Stimulated activated CD4-positive, alpha-beta T cell treated with anti-CD3 and anti-CD28 coated beads, Interleukin-4, amount 100 ng/mL, for 48 hours (primary cell): ENCODE data around the gene AP4E1.
"Not testable (repeated sequence)": the region's sequence is repeated elsewhere in the genome, so short reads cannot be mapped to it uniquely, and the experiment has no call there.

ENCODE experiments used
- DNase-seq, 2 donors: peaks; one replicate each; pipeline ENCODE4 v3.0.0-alpha.2; 2020; ENCODE audit warnings: low read depth in 2 of 2

Gene AP4E1

DNA sequence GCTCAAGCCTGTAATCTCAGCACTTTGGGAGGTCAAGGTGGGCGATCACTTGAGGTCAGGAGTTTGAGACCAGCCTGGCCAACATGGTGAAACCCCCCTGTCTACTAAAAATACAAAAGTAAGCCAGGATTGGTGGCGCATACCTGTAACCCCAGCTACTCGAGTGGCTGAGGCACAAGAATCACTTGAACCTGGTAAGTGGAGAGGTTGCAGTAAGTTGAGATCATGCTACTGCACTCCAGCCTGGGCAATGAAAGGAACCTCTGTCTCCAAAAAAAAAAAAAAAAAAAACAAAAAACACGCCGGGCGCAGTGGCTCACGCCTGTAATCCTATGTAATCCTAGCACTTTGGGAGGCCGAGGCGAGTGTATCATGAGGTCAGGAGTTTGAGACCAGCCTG, 18.9 kb upstream of the AP4E1 start:
- DNase-seq, result no peak

DNA sequence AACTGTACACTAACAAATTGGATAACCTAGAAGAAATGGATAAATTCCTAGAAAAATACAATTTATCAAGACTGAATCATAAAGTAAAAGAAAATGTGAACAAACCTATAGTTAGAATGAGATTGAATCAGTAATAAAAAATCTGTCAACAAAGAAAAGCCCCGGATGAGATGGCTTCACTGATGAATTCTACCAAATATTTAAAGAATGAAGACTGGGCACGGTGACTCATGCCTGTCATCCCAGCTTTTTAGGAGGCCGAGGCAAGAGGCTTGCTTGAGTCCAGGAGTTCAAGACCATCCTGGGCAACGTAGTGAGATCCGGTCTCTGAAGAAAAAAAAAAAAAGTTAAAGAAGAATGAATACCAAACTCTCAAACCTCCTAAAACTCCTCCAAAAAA, 17.7 kb upstream of the AP4E1 start:
- no peak for DNase-seq

DNA sequence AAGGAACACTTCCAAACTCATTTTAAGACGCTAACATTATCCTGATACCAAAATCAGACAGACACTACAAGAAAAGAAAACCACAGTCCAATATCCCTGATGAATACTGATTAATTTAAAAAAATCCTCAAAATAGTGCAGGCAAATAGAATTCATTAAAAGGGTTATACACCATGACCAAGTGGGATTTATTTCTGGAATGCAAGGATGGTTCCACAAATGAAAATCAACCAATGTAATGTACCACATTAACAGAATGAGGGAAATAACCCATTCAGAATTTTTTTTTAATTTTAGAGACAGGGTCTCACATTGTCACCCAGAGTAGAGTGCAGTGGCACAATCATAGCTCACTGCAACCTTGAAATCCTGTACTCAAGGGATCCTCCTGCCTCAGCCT, 17.3 kb upstream of the AP4E1 start:
- no peak for DNase-seq

DNA sequence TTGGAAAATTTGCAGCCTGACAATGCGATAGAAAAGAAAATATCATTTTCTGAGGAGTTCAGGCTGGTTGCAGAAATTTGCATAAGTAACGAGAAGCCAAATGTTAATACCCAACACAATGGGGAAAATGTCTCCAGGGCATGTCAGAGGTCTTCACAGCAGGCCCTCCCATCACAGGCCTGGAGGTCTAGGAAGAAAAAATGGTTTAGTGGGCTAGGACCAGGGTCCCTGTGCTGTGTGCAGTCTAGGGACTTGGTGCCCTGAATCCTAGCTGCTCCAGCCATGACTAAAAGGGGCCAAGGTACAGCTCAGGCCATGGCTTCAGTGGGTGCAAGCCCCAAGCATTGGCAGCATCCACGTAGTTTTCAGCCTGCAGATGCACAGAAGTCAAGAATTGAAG, 14.5 kb upstream of the AP4E1 start:
- no peak for DNase-seq

DNA sequence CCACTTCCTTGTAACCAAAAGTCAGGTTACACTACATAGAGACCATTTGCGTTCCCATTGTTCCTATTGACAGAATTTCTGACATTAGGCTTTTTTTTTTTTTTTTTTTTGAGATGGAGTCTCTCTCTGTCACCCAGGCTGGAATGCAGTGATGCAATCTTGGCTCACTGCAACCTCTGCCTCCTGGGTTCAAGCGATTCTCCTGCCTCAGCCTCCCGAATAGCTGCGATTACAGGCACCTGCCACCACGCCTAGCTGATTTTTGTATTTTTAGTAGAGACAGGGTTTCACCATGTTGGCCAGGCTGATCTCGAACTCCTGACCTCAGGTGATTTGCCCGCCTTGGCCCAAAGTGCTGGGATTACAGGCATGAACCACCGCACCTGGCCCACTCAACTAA, 7.1 kb upstream of the AP4E1 start:
- DNase-seq, result not testable (repeated sequence)

DNA sequence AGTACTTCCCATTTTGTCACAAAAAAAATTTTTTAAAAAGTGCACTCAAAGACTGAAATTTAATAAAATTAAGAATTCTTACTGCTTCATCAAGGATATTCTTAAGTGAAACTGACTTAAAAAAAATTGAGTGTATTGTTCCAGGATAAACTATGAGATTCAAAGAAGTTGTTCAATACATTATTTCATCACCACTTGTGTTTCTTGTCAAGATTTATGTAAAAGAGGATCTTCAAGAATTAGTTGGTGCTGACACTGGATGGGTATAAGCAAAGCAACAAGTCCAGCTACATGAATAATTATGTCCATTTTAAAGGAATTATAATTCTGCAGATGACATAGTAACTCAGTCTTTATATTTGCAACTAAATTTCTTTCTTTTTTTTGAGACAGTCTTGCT, 4.3 kb upstream of the AP4E1 start:
- no peak for DNase-seq

DNA sequence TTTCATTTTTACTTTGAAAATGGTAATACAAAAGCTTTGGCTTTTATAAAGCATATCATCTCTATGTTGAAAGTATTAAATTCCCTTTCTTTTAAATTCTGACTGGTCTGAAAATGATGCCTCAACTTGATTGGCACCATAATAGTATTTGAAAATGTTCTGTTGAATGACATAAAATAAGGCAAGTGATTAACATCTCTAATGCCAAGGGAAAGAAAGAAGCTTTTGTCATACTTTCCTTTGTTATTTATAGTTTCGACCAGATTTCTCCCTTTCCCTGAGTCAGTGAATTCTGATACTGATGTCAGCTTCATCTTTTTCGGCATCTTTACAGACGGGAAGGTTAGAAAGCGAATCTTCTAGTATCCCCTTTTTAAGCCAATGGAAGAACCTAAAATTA, 3.4 kb upstream of the AP4E1 start:
- DNase-seq, result no peak

DNA sequence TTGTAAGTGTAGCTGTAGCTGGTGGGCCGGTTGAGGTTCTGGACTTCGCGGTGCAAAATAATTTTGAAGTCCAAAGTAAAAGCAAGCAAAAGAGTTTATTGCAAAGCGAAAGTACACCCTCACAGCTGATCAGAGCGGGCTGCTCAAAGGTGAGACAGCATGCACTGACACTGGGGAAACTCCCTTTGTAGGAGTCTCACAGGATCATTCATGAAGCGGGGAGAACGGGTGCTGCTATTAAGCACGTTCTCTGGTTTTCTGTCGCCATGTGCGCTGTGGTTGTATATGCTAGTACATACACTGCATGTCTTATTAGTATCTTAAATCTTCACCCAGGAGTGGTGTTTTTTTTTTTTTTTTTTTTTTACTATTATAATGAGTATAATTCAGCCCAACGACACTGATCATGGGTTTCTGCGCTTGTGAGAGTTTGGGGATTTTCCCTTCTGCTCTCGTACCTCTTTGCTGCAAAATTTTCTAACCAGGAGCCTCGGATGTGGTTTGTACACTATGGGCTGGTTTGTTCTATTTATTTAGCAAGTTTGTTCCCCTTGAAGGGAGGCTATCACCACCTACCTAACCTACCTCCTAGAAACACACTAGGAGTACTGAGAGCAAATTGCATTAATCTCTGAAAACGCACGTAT, 1.4 kb upstream of the AP4E1 start:
- DNase-seq, result peak; percentile 57 to 68

DNA sequence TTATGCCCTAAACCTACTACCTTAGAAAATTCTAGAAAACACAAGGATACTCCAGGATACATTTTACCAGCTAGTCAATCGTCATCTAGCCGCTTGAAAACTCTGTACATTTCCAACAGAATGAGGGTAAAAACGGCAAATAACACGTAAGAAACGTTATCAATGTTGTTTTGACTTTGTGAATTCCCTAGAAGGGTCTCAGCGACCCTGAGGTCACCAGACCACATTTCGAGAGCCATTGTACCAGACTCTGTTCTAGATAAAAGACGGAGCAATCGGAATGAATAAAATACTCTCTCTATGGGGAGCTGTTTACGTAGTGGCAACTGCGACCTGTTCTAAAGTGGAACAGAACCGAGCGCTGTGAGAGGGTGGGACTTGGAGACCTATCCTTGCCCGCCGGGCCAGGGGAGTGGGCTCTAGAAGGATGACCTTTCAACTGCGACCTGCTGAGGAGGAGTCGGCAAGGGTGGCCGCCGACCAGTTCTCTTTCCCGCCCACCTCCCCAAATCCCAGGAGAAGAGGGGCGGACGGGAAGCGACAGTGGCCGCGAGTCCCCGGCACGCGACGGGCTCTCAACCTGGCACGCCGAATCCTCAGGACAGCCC, 778 bp upstream of the AP4E1 start:
- DNase-seq, result peak in 1 of 2 donors; percentile 42

DNA sequence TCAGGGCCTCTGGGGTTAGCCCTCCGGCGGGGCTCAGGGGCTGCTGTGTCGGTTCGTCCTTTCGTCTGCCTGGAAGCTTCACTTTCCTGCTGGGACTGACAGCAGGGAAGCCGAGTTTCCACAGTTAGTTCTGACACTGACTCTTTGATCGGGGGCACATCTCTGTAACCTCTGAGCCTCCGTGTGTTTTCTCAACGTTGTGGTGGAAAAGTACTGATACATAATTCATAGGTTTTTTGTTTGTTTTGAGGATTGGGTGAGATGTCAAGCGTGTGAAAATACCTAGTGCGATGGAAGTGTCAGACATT, 481 bp downstream of the AP4E1 start:
- DNase-seq, result no peak

DNA sequence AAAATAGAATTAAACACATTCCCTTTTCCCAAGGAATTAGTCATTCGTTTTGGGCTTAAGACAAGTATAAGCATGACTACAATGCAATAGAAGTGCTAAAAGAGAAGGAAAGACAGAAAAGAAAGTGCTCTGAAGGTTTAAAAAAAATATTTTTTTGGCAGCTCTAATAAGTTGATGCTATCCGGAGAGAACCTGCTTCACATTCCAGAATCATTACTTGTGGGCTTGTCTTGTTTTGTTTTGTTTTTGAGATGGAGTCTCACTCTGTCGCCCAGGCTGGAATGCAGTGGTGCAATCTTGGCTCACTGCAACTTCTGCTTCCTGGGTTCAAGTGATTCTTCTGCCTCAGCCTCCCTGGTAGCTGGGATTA, 1.9 kb downstream of the AP4E1 start:
- not testable (repeated sequence) for DNase-seq

DNA sequence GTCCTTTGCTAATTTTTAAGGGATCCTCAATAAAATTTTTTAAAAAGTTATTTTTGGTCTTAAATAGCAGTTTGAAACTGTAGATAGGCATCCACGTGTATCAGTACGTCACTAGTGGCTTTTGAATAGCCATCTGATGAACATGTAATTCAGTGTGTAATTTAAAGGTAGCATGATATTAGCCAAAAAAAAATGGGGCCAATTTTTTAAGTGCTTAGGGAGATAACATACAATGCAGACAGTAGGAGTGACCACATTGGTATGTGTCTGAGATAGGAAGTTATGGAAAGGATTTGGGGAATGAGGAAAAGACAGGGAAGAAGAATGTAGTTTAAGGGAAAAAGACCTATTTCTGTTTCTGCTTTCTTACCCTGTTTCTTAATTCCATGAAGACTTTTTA, 2.5 kb downstream of the AP4E1 start:
- no peak for DNase-seq

DNA sequence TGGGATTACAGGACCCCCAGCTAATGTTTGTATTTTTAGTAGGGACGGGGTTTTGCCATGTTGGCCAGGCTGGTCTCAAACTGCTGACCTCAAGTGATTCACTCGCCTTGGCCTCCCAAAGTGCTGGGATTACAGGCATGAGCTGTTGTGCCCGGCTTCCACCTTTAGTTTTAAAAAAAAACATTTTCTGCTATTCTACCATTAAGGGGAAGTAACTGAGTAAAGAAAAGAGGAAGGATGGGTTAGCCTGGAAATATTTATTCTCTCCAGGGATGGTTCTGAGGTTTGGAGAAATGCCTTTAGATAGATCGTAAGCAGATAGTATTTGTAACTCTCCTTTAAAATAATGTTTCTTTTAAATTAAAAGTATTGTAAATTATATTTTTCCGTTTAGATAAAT, 3.1 kb downstream of the AP4E1 start:
- no peak for DNase-seq

DNA sequence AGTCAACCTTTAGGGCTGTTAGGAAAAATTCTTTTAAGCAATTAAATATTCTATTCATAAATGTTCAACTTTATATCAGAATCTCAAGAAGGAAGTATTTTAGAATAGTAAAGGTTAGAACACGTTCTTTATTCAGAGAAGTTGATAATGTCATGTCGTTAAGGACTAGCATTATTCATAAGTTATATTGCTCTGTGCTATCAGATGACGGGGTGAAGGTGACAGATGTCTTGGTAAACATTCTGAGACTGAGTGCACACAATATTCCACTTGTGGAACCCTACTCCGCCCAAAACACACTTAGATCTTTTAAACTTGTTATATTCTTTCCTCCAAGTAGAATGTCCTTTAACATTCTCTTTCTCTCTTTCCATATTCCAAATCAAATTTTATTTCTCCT, 7.9 kb downstream of the AP4E1 start:
- no peak for DNase-seq

DNA sequence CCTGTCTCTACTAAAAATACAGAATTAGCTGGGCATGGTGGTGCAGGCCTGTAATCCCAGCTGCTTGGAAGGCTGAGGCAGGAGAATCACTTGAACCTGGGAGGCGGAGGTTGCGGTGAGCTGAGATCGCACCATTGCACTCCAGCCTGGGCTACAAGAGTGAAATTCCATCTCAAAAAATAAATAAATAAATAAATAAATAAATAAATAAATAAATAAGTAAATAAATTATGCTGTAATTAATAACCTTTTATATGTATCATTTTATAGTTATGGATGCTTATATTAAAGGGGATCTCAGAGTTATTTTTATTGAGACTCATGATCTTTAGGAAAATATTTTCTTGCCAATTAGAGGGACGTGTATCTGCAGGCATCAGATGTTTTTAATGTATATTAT, 10.9 kb downstream of the AP4E1 start:
- DNase-seq, result not testable (repeated sequence)

DNA sequence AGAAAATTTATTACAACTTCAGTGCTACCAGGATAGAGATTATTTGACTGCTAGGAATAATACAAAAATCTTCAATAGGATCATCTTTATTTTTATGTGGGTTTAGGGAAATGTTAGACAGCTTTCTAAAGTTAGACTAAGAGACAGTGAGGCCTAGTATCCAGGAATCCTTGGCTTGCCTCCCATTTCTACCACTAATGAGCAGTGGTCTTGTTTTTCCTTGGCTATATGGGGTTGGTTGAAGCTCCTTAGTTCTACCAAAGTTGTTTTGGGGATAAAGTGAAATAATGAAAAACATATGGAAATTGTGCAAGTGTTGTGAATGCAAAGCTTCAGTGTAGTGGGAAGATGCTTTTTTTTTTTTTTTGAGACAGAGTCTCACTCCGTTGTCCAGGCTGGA, 16.8 kb downstream of the AP4E1 start:
- DNase-seq, result no peak

DNA sequence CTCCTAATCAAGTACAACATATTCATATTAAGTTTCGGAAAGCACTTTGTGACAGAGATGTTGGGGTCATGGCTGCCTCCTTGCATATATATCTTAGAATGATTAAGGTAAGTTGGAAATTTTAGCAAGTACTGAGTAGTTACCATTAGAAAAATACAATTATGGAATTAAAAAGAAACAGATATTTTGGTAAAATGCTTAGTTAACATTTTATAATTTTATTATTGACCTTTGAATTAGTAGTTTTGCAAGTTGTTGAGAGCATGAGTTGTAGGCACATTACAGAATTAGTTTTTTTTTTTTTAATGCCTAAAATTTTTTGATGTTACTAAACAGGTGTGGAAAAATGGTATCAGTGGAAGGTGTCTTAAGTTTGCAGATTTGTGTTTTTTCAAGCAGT, 20.6 kb downstream of the AP4E1 start:
- DNase-seq, result no peak

DNA sequence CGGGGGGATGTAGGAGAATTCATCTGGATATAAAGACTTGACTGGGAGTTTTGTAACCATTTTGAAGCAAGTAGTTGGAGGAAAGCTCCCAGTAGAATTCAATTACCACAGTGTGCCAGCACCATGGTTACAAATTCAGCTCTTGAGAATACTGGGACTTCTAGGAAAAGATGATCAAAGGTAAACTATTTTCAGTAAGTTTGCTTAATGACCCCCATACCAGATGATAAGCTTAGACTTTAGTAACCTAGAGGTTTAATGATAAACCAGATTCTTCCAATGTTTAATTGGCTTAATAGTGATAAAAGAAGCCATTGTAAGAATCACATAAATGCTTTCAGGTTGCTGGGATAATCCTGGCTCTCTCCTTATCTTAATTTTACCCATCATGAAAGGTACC, 22.3 kb downstream of the AP4E1 start:
- no peak for DNase-seq

DNA sequence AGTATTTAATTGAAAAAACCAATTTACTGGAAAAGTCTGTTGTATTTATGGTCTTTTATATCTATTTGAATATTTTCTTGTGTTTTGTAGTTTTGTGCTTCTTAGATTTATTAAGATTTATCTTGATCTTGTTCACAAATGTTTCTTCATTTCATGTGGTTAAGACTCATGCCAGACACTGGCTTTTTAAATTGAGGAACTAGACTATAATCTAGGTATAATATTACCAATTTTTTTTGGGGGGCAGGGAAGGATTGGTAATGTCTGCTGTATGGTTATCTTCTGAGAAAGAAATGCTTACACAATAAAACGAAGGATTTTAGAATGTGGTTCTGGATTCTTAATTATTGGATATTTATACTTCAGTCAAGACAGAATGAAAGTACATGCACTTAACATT, 24.9 kb downstream of the AP4E1 start:
- DNase-seq, result no peak

DNA sequence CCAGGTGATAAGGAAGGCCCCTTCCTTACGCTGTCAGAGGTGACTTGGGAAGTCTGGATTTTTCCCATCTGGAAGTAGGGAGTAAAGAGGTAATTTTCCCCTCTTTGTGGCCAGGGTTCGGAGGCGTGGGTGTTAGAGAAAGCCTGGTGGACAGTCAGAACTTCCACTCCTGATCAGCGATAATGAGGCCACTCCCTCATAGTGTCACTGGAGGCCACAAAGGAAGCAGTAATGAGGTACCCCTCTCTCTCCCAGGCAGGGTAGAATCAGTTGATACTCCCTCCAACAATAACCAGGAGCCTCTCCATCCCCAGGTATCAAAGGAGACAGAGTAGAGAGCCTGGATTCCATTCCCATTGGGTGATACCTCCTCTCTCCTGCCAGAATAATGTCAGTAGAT, 30.0 kb downstream of the AP4E1 start:
- no peak for DNase-seq

DNA sequence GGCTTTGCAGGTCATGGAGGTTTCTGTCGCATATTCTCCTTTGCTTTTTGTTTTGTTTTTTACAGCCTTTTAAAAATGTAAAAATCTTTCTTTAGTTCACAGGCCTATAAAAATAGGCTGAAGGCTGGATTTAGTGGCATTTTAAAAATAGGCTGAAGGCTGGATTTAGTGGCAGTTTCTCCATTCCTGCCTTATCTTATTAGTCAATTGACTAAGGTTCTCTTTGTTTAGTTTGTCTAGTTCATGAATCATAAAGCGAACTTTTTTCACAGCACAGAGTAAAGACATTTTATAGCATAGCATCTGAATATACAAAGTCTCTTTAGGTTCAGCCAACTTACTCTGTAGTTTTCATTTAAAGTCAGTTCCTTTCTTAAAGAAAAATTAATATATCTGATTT, 31.4 kb downstream of the AP4E1 start:
- DNase-seq, result no peak

DNA sequence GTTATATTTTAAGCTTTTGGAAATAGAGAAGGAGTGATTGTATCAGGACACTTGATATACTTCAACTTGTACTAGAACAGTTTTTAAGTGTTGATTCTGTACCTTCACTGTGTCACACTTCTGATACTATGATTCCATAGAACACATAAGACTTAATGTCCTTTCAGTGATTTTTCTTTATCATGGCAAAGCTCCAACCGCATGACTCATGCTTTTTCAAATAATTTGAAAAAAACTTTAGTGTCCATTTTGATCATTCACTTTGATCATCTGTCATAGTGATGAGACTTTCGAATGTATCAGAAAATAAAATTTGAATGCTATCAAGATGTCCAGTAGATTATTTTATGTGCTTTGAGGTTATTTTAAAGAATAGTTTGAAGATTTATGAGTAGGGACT, 32.0 kb downstream of the AP4E1 start:
- DNase-seq, result no peak

DNA sequence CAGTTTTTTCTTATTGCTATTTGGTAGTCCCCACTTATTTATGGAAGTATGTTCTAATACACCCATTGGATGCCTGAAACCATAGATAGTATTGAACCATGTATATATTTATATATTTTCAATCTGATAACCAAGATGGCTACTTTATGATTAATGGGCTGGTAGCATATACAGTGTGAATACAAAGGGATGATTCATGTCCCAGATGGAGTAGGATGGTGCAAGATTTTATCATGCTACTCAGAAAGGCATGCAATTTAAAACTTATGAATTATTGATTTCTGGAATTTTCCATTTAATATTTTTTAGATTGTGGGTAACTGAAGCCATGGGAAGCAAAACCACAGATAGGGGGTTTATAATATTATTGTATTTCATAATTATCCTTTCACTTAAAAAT, 35.2 kb downstream of the AP4E1 start:
- DNase-seq, result no peak

DNA sequence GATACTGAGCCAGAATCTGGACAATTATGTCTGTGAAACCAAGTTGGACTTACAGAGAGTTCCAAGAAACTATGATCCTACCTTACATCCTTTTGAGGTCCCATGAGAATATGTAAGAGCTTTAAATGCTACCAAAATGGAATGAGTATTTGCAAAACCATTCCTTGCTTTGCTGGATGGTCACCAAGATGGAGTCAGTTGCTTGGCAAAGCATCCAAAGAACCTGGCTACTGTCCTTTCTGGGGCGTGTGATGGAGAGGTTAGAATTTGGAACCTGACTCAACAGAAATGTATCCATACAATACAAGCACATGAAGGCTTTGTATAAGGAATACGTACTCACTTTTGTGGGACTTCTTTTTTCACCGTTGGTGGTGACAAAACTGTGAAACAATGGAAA, 36.2 kb downstream of the AP4E1 start:
- no peak for DNase-seq
